HUDEP-2 (cell line): ENCODE results near the gene PTPRK.

Source experiments
- DNase-seq, 76 experiments: peaks; one replicate each; lab custom pipeline; 2025; ENCODE audit not compliant: unreplicated experiment in 76 of 76; lab: John Stamatoyannopoulos, UW

PTPRK gene

DNA sequence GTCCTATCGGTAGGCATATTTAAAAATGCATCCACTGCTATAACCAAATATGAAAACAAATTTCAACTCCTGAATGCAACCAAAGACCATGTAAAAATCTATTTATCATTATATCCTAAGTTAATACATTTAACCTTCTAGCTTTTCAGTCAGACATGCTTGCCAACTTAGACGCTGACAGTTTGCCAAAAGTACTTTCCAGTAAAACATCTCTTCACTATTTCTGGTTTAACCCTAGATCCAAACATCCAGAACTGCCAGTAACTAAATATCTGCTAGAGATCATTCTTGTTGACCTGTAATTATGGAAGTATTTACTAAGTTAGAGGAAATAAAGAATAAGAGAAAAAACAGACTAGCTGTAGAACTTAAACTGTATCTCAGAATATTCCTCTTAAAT is 409.3 kb downstream of the PTPRK start:
- no peak for DNase-seq

DNA sequence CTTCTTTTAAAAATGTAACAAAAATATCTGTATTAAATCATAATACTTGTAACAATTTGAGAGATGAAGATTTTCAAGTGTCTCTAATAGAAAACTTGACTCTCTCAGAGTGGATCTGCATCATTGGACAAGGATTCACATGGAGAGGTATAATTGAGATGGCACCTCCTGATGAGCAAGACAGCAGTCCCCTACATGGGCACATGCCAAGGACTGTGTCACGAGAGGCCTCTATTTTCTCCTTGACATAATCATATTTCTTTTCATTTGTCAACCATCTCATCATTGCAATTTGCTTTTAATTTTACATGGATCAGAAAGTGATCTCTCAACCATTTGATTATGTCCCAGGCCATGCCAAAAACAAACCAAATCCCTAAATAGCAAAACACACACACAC is 412.7 kb downstream of the PTPRK start:
- DNase-seq: peak in 1 of 76 experiments; percentile 2

DNA sequence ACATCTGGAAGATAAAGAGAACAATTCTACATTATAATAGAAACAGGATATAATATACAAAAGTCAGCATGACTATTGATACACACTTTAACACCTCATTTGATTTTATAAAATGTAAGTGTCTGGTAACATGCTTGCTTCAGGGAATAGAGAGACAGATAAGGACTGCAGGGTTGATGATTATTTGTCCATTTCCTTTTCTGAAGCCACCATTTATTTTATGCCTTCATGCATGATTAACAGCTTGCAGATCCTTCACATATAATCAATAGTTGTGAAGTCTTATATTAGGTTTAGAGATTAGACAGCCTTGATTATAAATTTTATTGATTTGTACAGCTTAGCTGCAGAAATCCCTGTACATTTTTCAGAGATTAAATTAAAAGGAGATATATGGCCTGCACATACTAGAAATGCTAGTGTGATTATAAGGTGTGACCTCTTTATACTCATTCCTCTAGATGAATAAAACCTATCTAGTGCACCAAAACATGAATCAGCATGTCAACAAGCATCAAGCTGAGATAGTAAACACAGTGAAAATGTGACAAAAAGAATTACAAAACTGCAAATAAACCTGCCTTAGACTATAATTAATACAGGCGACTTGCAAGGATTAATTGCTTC is 420.7 kb downstream of the PTPRK start:
- no peak for DNase-seq

DNA sequence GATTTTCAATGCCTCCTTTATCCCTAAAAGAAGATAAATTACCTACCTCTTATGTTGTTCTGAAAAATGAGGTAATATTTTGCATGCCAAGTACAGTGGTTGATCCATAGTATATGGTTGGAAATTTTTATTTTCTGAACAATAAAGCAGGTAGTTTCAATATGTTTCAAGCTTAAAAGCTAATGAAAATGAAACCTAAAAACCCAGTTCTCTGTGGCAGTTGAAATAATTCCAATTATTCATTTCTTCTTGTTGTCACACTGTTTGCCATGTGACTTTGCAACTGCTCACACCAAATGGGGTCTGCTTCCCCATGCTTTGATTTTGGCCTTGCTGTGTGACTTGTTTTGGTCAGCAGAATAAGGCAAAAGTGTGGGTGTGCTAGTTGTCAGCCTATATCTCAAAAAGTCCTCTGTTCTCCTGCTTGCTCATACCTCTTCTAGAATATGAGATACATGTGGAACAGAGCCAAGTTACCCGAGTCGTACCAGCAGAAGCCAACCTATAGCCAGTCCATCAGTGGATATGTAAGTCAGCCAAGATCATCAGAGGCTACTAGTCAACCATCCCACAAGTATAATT is 422.3 kb downstream of the PTPRK start:
- no peak for DNase-seq

DNA sequence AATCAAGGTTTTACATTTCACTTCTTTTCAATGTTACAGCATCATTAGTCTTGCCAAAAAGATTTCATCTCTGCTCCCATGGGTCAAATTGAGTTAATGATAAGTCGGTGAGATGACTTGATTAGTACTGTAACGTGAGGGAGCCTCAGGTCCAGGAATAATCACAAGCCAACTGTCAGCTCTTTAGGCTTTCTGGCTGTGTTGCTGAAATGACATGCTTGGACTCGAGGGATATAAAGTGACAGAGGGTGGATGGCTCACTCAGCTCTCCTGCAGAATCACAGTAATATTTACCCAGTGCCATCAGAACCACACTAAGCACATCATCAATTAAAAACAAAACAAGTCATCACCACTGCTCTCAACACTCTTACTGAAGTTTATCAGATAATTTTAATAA is 423.4 kb downstream of the PTPRK start:
- no peak for DNase-seq

DNA sequence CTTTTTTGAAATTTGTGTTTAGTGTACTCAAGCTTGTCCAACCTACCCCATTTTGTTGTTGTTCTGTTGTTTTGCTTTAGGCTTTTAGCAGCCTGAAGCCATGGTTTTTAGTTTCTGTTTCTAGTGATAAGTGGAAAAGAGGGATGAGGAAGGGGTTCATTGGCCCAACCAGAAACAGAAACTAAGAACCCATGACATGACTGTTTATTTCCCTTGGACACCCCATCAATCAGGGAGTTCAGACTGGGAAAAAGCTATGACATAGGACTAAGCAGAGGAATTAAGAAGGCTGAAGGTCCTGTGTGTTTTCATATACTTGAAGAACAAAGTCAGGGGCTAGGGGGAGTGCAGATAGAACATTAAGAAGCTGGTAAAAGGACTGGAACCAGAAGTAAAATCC is 425.0 kb downstream of the PTPRK start:
- DNase-seq: no peak

DNA sequence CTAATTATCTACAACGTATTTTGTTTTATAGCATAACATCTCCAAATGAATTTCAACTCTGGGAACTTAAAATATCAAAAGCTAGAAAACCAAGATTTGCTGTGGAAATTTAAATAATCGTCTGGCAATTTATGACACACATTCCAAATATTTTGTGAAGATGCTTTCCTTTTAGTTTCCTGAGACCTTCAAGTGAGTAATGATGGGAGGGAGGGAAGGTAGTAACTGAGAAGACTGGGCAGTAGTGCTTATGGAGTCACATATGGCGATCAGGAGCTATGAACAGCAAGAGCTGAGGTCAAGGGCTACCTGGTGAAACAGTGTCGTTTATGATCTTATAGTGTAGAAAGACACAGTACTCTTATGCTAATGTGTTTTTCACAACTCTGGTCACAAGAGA is 441.4 kb downstream of the PTPRK start:
- no peak for DNase-seq

DNA sequence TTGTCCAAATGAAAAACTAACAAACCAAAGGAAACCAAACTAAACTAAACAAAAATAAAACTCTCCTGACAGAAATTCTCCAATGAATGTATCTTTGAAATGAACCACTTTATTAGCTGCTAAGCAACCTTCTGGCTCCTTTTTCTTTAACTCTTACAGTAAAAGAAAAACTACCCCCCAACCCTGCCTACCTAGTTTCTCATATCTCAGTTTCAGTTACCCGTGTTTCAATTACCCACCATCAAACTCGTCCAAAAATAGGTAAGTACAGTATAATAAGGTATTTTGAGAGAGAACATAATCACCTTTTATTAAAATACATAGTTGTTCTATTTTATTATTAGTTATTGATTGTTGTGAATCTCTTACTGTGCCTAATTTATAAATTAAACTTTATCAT is 442.1 kb downstream of the PTPRK start:
- no peak for DNase-seq

DNA sequence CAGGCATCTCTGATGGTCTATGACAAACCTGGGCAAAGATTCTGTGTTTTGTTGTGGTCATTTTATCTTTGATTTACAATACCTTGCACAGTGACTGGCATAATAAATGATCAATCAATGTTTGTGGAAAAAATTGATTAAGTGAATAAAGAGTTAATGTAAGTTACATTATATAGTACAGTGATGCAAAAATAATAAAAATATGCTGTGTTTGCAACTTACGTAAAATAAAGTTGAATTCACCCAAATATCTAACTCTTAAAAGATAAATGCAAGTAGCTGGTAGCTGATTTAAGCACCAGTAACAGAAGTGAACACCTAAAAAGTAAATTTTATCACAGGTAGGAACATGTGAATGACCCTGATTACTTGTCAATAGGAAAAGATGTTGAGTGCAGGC is 443.6 kb downstream of the PTPRK start:
- DNase-seq: no peak

DNA sequence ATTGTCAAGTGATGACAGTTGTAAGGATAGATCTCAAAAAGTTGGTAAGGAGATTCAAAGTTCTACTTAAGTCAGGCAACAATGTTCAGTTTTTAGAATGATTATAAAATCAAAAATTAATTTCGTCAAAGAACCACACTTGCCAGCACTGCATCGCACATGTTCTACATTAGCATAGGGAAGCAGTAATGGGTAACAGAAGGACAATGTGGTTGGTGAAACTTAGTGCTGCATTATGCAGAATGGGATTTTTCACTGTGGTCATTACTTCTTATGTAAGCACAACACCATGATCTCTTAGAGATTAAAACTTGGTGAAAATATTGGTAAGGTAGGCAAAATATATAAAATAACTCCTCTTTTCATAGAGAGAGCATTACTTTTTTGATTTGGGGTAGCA is 445.8 kb downstream of the PTPRK start:
- no peak for DNase-seq

DNA sequence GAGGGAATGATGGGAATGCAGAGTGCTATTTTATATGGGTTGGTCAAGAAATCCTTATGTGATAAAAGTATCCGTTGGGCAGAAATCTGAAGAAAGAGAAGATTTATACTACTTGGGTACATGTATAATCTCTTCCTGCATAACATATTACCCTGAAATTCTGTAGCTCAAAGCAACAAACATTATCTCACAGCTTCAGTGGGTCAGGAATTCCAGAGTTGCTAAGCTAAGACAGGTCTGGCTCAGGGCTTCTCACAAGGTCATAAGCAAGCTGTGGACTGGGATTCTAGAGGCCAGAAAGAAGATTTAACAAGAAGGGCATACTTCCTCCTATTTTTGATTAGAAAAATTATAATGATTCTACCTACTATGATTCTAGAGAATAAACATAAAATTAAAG is 447.0 kb downstream of the PTPRK start:
- DNase-seq: no peak

DNA sequence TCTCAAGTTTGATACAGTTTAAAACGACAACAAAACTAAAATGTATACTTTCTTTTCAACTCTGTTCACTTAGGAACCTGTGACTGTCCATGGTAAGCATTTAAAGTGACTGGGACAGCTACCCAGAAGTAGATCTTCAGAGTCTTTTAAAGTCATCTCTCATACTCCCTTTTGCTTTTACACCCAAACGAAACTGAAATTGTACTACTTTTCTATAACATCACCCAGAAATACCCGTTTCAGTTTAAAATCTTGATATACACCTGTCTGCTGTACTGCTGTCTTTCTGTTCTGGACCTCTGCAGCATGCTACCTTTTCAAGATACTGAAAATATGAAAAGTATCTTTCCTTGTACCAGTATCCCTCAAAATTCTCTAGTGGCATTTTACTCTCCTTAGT is 449.2 kb downstream of the PTPRK start:
- DNase-seq: no peak

DNA sequence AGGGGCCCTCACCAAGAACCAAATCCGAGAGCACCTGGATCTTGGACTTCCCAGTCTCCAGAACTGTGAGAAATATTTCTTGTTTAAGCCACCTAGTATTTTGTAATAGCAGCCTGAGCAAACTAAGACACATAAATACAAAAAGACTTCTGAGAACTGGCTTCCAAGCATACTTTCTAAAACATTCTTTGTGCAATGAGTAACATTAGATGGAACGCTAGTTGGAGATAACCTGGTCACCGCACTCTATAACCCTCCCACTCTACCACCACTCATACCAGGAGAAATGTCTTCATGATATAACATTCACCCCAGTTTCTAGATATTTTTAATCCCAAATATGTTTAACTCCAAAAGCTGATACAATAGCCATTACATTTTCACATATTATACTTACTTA is 450.0 kb downstream of the PTPRK start:
- no peak for DNase-seq

DNA sequence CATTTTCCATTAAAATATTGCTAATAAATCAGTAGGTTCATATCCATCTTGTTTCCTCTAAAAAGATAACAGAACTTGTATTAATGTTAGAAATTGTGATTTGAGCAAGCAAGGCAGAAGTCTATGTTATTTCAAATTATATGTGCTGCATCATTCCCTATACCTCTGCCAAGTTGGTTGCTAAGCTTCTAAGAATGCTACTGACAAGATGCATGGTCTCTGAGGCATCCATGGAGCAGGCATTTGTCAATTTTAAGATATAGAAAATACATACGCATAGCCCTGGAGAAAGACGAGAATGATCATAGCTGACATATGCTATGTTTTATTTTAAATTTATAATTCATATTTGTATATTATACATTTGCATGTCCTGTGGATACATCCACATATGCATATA is 451.2 kb downstream of the PTPRK start:
- no peak for DNase-seq

DNA sequence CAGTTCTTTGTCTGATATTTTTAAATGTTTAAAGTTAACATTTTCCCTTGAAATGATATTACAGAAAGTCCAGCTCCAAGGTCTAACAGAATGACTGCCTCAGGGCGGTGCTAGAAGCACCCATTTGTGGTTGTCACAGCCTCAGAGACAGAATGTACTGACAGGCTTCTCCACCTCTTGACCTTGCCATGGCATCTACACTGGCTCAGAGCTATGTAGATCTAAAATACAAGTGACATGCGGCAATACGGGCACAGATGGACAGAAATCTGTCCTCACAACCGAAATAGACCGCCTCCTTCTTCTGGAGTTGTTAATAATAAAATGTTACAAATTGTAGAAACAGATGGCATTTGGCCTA is 452.3 kb downstream of the PTPRK start:
- no peak for DNase-seq

DNA sequence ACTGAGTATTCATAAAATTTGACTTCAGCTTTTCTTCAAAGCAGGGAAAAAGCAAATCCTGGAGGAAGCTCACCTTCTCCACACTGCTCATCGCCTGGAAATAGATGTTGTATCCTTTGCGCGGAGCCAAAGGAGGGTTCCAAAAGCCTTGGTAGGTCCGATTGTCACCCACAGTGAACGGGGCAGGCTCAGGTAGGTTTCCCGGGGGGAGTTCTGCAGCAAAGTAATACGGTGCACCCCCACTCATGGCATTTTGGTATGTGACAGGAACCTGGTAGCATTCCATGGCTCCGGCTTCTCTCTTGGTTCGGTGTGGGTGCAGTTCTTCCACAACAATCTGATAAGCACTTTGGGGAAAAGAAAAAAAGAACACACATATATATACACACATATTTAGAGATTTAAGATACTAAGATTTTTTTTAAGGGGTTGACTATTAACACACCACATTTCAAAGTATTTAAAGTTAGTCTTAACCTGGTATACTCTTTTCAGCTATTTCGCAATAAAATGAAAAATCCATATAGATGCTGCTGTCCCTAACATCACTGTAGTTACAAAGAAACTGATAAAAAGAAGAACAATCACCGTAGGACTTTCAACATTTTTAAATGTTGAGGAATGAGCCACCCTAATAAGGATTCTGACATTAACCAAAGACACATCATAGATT is 452.8 kb downstream of the PTPRK start:
- no peak for DNase-seq

DNA sequence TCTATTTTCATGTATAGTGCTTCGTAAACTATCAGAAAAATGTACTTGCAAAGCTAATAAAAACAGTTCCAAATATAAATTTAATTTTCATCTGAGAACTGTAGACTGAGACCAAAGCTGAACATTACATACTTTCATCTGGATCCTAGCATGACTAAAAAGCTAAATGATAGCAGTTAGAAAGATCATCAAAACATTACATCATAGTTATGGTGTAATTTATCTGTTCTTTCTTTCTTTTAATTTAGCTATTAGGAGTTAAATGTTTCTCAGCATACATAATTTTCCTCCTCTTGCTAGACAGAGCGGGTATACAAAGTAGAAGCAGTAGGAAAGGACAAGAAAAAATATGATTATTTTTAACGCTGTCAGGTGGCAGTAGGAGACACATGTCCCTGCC is 455.3 kb downstream of the PTPRK start:
- DNase-seq: no peak

DNA sequence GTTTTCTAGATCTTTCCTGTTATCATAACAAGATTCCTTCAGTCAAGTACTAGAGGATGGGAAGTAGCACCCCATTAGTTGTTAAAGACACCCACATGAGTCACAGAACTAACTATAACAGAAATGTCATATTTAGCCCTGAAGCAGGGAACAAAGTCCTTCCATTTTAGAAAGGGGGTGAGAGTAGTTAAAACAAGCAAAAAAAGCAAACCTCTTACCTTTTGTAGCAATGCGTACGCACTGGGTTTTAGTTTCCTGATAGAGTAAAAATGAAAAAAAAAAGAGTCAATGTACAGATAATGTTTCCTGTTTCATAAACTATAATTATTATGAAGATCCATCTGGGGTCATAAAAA is 455.9 kb downstream of the PTPRK start:
- no peak for DNase-seq

DNA sequence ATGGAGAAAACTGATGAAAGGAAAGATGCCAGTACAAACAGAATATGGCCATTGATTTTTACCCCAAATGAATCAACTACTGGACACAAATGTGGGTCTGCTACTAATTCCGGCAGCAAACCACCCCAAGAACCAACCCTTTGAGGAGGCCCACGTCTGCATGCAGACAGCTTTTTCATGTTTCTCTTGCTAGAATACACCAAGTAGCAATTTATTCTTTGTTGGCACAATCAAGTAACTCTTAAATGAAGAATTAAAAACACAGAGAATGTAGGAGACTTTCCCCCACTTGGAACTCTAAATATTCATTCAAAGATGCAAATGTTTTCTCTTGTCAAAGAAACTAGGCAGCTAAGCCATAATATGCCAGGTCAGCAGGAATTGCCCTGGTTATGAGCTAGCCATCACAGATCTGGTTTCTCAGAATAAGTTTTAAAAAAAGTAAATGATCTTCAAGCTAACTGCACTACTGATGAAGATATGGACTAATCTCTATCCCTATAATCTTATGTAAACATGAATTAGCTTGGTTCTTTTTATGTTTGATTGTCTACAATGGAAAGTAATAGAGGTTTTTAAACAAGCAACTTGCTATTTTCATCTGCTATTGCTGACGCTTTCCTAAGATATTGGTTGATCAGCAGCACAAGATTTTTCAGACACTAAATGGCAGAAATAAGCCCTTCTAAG is 456.4 kb downstream of the PTPRK start:
- DNase-seq: no peak

DNA sequence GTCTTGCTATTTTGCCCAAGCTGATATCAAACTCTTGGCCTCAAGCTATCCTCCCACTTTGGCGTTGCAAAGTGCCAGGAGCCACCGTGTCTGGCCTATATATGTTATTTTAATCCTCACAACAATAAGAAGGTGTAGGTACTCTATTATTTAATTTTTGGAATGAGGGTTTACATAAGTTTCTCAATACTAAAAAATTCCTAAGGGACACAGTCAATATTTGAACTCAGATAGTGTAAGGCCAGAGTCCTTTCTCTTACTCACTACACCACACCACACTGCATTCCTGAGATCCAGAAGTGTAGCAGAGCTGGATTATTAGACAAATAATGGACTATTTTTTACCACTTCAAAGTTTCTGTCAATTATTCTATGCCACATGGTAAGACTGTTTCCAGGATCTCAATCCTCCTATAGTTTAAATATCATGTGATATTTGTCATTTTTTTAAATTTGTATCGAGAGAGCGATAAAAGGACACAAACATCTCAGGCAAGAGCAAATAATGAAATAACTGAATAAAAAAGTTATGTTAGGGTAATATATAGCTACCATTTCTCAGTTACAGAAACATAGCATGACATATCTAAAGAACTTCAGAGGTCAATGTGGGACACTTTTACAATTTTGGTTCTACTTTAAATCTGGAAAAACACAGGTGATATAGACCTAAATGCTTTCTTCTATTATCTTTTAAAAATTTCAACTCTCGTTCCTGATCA is 457.4 kb downstream of the PTPRK start:
- DNase-seq: no peak

DNA sequence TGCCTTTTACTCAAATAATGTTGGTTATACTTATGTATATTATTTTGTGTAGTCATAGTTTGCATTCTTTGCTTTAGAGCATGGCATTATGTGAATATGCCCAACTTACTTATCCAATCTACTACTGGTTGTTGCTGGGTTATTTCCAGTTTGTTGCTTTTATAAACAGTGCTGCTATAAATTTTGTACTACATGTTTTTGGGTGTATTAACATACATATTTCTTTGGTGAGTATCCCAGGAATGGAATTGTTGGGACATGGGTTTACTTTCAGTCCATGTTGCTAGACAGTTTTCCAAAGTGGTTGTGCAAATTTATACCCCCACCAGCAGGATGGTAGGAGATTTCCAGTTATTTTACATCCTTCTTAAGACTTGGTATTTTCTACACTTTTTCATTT is 462.5 kb downstream of the PTPRK start:
- DNase-seq: no peak
